COLO668 (cell line): ENCODE data around the gene NR1H2.

Experiments used
- DNase-seq: peaks from one replicate; lab custom pipeline; 2025; ENCODE audit not compliant: unreplicated experiment; lab: John Stamatoyannopoulos, UW

The NR1H2 gene

DNA sequence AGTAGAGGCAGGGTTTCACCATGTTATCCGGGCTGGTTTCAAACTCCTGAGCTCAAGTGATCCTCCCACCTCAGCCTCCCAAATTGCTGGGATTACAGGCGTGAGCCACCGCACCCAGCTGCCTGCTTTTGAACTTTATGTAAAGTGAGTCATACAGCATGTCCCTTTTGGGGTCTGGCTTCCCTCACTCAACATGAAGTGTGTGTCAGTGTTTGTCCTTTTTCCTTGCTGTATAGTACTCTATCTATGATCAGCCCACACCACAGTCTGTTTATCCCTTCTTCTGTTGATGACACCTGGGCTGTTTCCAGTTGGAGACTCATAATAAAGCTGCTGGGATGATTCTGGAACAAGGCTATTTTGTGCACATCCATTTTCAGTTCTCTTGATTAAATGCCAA is 44.6 kb downstream of the NR1H2 start:
- no peak for DNase-seq

DNA sequence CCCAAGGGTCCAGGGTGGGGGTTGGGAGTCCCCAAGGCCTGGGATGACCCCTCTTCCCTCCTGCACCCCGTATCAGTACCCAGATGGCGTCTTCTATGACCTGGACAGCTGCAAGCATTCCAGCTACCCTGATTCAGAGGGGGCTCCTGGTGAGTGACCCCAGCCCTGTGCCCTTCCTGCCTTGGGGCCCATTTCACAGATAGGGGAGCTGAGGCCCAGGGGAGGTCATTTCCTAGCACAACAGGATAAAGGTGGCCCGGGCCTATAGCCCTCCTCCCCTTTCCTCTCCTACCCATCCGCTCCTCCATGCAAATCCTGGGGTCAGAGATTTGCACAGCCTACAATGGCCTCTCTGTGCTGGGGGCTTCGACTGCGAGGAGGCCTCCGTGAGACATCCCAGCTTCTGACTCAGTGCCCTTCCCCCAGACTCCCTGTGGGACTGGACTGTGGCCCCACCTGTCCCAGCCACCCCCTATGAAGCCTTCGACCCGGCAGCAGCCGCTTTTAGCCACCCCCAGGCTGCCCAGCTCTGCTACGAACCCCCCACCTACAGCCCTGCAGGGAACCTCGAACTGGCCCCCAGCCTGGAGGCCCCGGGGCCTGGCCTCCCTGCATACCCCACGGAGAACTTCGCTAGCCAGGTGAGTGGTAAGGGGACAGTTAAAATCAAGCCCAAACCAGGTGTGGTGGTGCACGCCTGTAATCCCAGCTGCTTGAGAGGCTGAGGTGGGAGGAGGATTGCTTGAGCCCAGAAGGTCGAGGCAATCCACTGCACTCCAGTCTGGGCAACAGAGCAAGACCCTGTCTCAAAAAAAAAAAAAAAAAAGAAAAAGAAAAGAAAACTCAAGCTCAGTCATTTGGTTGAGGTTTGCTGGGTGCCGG is 46.4 kb downstream of the NR1H2 start:
- no peak for DNase-seq

DNA sequence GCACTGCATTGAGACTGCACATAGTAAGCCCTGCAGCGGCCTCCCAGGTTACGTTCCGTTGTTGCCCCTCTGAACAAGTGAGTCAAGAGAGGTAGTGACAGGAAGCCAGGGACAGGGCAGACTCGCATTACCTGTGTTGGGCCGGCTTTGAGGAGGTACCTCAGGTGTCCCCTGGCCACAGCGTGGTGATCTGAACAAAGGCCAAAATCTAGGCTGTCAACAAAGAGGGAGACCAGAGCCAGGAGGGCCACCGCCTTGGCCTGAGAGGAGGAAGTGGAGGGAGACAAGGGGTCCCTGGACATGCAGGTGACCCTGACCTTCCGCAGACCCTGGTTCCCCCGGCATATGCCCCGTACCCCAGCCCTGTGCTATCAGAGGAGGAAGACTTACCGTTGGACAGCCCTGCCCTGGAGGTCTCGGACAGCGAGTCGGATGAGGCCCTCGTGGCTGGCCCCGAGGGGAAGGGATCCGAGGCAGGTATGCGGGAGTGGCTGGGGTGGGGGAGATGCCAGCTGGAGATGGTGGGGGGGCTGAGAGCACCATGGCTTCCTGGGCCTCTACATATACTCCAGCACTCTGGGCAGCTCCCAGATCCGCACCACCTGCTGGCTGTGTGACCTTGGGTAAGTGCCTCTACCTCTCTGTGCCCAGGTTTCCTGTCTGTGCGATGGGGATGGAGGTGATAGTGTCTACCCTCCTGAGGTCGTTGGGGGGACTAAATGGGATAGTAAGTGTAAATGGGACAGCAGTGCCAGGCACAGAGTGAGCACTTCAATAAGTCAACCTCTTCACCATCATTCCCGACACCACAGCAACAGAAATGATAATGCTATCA is 47.2 kb downstream of the NR1H2 start:
- no peak for DNase-seq

DNA sequence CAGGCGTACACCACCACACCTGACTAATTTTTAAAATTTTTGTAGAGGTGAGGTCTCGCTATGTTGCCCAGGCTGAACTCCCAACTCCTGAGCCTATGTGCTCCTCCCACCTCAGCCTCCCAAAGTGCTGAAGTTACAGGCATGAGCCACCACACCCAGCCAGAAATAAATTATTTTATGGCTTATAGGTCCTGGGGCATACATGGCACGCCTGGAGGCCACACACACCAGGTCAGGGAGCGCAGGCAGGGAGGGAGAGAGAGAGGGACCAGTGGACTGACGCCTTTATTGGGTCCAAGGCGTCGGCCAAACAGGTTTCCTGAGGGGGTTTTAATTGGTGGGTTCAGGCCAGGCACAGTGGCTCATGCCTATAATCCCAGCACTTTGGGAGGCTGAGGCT is 49.3 kb downstream of the NR1H2 start:
- DNase-seq: no peak

DNA sequence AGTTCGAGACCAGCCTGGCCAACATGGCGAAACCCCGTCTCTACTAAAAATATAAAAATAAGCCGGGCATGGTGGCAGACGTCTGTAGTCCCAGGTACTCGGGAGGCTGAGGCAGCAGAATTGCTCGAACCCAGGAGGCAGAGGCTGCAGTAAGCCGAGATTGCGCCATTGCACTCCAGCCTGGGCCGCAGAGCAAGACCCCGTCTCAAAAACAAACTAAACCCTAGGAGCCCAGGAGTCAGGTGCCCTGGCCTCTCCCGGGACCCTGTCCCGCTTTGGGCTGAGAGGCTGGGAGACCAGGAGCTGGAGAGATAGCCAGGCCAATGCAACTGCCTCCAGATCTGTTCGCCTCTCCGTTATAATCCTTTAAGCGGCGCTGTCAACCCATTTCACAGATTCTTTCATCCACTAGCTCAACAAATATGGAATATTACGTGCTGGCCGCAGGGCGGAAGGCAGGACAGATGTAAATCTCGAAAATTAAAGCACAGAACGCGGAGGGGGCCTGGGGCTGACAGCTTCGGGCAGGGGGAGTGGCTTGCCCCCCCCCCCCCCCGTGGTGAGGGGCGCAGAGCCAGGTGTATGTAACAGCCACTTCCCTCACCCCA is 51.2 kb downstream of the NR1H2 start:
- no peak for DNase-seq

DNA sequence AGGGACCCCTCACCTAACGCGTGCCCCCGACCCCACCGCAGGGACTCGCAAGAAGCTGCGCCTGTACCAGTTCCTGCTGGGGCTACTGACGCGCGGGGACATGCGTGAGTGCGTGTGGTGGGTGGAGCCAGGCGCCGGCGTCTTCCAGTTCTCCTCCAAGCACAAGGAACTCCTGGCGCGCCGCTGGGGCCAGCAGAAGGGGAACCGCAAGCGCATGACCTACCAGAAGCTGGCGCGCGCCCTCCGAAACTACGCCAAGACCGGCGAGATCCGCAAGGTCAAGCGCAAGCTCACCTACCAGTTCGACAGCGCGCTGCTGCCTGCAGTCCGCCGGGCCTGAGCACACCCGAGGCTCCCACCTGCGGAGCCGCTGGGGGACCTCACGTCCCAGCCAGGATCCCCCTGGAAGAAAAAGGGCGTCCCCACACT is 51.8 kb downstream of the NR1H2 start:
- DNase-seq: peak; percentile 8

DNA sequence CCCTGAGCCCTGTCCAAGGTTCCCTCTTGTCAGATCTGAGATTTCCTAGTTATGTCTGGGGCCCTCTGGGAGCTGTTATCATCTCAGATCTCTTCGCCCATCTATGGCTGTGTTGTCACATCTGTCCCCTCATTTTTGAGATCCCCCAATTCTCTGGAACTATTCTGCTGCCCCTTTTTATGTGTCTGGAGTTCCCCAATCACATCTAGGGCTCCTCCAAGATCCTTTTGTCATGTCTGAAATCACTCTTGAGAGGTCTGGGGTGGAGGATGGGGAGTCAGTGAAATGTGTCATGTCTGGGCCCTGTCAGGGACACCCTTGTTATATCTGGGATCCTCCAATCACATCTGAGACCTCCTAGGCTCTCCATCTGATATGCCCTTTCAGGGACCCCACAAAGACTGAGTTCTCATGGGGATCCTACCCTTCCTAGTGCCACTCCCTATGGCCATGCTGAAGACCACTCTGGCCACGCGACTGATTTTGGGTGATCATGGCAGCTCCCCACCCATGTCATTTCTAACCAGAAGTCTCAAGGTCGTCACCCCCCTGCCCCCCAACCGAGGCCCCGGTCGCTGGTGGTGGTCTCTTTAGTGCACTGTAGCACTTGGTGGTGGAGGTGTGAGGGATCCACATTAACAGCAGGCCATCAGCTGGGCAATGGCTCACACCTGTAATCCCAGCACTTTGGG is 52.7 kb downstream of the NR1H2 start:
- DNase-seq: no peak

DNA sequence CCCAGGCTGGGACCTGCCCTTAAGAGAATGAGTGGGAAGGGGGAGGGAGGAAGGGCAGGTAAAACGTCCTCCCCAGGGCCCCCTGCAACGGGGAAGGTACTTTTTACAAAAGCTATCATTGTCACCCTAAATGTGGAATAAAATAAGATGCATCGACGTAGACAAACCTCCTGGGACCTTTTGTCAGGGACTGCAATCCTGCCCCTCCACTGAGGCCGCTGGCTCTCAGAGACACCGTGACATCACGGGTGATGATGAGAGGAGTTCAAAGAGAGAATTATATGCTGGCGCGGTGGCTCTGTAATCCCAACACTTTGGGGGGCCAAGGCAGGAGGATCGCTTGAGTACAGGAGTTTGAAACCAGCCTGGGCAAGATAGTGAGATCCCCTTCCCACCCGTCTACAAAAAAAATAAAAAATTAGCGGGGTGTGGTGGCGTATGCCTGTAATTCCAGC is 54.7 kb downstream of the NR1H2 start:
- no peak for DNase-seq

DNA sequence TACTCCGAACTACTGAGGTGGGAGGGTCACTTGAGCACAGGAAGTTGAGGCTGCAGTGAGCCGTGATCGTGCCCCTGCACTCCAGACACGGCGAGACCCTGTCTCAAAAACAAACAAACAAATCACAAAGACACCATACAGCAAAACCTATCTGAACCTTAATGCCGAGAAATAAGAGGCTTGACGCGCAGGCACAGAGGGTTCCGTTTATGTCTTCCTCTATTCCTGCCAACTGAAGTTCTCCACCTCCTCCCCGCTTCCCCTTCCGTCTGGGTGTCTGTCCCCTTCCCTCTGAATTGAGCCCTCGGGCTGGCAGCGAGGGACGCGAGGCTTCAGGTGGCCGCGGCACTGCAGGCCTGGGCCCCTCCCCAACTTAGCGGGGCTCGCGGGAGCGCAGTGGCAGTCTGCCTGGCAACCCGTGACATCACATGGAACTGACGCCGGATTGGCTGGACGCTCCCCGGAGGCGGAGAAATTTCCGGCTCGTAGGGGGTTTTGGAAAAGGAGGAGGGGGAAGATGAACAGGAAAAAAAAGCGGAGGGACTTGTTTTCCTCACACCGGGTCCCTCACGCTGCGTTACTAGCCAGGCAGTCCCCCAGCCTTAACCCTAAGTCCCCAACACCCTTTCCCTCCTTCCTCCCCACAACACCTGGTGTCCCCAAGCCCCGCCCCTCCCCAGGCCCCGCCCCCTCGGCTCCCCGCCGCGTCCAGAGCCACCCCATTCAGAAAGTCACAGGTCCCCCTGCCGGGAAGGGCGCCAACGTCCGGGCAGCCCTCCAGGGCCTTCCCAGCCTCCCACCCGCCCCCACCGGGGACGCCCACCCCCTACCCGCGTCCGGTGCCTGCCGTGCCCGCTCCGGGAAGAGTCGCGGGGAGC is 55.3 kb downstream of the NR1H2 start:
- DNase-seq: peak; percentile 74

DNA sequence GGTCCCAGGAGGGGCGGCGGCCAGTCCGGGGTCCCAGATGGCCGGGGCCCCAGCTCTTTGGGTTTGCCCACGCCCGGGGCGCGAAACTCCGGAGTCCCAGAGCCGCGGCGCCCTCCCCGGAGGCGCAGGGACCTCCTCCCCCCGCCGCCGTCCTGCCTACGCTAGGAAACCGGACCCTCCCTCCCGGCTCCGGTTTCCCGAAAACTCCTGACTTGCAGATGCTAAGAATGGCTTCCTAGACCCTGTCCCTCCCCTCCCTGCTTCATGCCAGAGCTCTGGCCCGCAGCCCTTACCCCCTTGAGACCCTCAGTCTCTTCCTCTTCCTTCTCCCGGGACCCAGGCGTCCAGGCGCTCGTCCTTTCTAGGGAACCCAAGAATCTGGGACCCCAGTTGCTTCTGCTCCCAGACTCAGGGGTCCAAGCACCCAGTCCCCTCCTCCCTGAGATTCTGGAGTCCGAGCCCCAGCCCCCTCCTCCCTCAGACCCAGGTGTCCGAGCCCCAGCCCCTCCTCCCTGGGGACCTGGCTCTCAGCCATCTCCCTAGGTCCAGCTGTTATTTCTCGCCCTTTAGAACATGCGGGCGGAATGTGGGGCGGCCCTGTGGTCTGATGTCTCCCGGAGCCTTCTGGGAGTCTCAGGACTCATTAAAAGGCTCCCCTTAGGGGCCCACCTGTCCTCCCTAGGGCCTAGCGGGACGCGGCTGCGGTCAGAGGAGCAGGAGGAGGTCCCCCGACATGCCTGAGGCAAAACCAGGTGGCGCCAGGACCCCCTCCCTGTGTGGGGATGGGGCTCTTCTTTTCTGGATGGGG is 56.2 kb downstream of the NR1H2 start, which contains the start of gene MYBPC2:
Gene MYBPC2, plus strand, starts transcription at position 672 of the 808 bp plus-strand sequence. Its CDS starts 62 bp downstream, at position 734.
- peak; percentile 33 for DNase-seq
